Epithelial cell of esophagus (primary cell): ENCODE measurements around the gene GRPEL1.
A peak's percentile ranks its signal among the peaks of the same experiment; 100 is the strongest.

Experiments
- DNase-seq: peaks from one replicate; pipeline ENCODE4 v3.0.0; 2010; ENCODE audit warnings: low read depth
- H3K4me3 ChIP-seq: 2 replicates; pipeline ENCODE4 v1.5.1; 2011; ENCODE audit warnings: mild to moderate bottlenecking, low read length, control low read depth
- CTCF ChIP-seq: IDR thresholded peaks from 2 replicates; pipeline ENCODE4 v1.5.1; 2011; ENCODE audit warnings: low read depth, mild to moderate bottlenecking, low read length, control low read depth, inconsistent platforms; ENCODE audit not compliant: insufficient read depth; ENCODE audit errors: missing control alignments

GRPEL1 gene

DNA sequence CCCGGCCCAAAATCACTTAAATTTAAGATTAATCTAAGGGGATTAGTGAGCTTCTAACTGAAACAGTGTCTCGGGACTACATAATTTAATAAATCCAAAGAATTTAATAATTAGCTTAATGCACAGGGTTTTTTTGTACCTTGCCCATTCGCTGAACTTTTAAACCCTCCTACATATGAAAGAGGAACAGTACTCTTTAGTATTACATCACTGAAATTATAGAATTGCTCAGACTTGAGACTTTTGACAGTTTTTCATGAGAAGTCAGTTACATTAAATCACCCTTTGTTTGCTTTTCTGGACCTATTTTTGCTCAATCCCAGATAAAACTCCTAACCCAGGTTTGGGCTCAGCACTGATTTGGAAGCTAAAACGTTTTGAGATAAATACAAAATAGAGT, 27.1 kb downstream of the GRPEL1 start:
- H3K4me3 ChIP-seq = no peak overlapping the region
- no peak for DNase-seq
- TF ChIP-seq CTCF = no peak

GRCh38 chr4:7037425-7037824, 30.4 kb downstream of the GRPEL1 start:
- H3K4me3 ChIP-seq = no peak overlapping the region
- peak; percentile 16 for TF ChIP-seq CTCF
- DNase-seq = no peak

- peak; percentile 65 for DNase-seq
- TF ChIP-seq CTCF = no peak
- H3K4me3 ChIP-seq = no peak overlapping the region
Observed at GRCh38 chr4:7034262-7035081, 33.4 kb downstream of the GRPEL1 start.

GRCh38 chr4:7032596-7032995, 35.3 kb downstream of the GRPEL1 start:
- H3K4me3 ChIP-seq = no peak overlapping the region
- no peak for TF ChIP-seq CTCF
- DNase-seq = no peak

DNA sequence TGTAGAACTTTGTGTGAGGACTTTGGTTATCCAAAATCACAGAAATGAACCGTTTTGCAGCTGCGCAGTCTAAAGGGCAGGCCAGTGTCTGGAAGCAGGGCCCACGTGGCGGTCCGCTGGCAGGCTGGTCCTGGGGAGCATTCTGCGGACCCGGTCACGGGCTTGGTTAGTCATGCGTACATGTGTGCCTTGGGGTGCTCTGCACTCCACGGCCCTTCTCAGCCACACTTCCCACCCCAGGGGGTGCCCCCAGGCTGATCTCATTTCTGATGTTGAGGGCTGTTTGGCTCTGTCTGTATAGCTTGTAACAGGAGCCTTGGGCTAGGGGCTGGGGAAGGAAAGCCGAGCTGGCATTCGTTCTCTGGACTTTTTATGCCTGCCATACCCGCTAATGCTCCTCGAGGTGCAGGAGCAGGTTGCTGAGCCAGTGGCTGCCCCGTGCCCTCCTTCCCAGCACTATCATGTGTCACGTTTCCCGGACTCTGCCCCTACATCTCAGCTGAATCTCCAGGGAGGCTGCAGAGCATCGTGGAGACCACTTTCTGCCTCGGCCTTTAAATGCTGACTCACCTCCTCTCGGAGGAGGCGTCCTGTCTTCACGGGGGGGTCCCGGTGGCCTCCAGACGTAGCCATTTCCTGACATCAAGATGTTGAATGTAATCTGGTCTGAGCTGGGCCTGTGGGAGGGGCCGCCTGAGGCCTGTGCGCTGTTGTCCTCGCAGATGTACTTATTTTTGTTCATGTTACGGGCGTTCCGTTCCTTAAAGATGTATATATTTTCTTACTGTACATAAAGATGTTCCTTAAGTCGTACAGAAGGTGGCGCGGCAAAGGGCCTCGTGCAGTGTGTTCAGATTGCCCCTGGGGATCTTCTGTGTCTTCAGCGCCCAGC, 36.1 kb downstream of the GRPEL1 start:
- TF ChIP-seq CTCF = no peak
- no peak for DNase-seq
- H3K4me3 ChIP-seq = no peak overlapping the region

GRCh38 chr4:7030856-7031255, 37.0 kb downstream of the GRPEL1 start:
- DNase-seq = no peak
- TF ChIP-seq CTCF = no peak

More at GRCh38 chr4:7030856-7031255, 37.0 kb downstream of the GRPEL1 start:
- H3K4me3 ChIP-seq = no peak overlapping the region
